GM19395 (cell line): ENCODE data around the gene HACD2.
A peak's percentile ranks its signal among the peaks of the same experiment; 100 is the strongest.
"Not testable (repeated sequence)": the region's sequence is repeated elsewhere in the genome, so short reads cannot be mapped to it uniquely, and the experiment has no call there.

Source experiments
- ATAC-seq: cut with Tn5 transposase; IDR thresholded peaks from one replicate; pipeline ENCODE4 v1.9.1; 2021; ENCODE audit warnings: mild to moderate bottlenecking, moderate library complexity; ENCODE audit not compliant: unreplicated experiment

The HACD2 gene

DNA sequence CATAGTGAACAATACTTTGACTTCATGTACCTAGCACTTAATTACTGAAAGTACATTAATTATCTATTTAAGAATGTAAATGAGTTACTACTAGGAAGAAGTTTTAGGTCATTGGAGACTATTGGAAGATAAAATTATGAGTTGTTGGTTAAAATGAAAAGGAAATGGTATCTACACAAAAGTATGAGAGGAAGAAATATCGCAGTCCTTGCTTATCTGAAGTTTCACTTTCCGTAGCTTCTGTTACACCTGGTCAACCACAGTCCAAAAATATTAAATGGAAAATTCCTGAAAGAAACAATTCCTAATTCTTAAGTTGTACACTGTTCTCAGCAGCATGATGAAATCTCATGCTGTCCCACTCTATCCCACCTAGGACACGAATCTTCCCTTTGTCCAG, 57.8 kb downstream of the HACD2 start:
- no peak for ATAC-seq

GRCh38 chr3:123526474-123526873, 58.4 kb downstream of the HACD2 start:
- no peak for ATAC-seq

DNA sequence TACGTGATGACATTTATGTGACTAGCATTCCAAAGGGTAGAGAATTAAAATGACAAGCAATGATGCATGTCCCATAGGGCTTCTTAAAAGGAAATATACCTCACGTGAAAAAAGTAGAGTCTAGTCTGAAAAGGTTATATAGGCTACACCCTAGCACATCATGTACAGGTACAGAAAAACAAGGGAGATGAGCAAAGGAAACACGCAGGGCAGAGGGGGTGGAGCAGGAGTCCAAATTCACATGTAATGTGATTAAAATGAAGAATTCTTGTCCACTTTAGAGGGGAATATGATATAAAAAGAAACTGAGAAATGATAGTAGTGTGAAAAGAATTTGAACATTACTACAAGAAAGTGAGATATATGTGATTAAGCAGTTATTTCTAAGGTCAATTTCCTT, 59.4 kb downstream of the HACD2 start:
- no peak for ATAC-seq

DNA sequence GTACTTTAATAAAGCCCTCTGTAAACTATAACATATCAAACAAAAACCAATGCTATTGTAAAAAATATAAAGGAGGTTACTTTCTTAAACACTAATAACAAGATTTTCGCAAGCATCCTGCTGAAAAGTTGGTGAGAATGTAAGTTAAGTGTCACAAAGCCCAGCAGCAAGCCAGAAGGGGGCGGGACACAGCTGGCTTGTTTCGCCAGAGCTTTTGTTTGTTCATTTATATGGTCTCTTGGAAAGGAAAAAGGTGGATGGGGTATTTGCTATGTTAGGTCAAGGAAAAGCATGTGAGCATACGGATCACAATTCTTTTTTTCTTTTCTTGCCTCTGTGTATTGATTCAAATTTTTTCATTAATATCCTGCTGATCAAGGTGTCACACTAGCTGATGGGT, 59.9 kb downstream of the HACD2 start:
- ATAC-seq = no peak

GRCh38 chr3:123523023-123523412, 61.8 kb downstream of the HACD2 start:
- ATAC-seq = peak; percentile 47

- no peak for ATAC-seq
Measured at GRCh38 chr3:123522320-123523022, 62.4 kb downstream of the HACD2 start.

DNA sequence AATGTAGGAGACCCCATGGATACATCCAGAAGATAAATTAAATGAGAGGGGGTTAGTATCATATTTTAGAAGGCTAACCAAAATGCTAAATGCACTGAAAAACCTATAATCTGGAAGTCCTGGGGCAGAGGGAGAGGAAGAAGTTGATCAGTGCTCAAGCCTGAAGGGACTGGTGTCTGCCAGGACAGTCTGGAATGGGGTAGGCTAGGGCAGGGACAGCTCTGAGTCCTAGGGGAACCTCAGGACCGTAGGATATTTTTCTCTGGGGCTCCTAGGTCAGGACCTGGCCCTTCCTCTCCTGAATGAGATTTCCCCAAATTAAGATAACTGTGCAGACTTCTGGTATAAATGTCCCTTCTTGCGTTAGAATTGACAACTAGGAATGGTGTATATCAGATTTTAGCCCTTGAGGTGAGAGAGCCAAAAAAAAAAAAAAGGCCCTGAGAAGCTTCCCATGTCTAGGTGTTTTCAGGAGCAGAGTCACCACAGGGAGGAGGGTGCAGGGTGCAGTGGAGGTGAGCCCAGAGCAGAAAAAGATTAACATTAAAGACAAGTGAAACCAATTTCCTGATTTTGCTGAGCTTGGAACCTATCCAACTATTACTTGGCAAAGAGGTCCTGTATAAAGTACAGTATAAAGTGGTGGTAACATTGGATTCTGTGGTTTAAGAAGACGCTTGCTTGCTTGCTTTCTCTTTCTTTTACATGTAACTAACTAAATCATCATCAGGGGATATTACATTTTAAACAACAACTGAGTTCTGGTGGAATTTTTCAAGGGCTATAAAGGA, 63.5 kb downstream of the HACD2 start:
- ATAC-seq = no peak

DNA sequence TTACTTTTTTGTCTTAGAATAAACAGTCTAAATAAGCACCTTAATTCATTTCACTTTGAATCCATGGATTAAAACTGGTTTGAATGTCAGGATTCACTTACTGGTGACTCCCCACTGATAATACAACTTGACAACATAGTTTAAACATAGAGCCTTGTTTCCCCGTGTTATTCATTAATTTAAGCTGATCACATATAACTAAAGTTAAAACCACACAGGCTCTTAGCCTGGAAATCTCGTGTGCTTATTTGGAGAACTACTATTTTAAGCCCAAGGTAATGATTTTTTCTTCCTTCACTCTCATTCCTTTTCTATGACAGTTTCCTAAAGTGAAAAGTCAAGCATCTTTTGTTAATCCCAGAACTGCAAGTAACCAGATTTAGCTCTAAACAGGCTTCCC, 64.2 kb downstream of the HACD2 start:
- no peak for ATAC-seq

GRCh38 chr3:123518892-123519485, 65.9 kb downstream of the HACD2 start:
- no peak for ATAC-seq

- no peak for ATAC-seq
Measured at GRCh38 chr3:123511726-123512125, 73.1 kb downstream of the HACD2 start.

DNA sequence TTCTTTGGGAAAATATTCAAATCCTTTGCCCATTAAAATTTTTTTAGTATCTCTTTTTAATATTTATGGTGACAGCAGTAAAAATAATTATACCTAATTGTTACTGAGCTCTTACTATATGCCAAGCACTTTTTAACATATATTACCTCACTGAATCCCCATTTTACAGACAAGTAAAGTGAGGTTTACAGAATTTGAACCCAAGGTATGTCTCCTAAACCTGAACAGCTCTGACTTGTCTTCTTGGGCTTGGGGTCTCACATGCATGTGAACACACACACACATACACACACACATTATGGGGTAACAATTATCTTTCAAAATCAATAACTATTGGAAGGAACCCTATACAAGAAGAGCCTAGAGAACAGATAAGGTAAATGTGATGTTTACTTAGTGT, 73.8 kb downstream of the HACD2 start:
- ATAC-seq = no peak

GRCh38 chr3:123508178-123508577, 76.7 kb downstream of the HACD2 start:
- no peak for ATAC-seq

GRCh38 chr3:123505820-123506219, 79.0 kb downstream of the HACD2 start:
- no peak for ATAC-seq

- no peak for ATAC-seq
Measured at GRCh38 chr3:123503203-123503602, 81.7 kb downstream of the HACD2 start.

DNA sequence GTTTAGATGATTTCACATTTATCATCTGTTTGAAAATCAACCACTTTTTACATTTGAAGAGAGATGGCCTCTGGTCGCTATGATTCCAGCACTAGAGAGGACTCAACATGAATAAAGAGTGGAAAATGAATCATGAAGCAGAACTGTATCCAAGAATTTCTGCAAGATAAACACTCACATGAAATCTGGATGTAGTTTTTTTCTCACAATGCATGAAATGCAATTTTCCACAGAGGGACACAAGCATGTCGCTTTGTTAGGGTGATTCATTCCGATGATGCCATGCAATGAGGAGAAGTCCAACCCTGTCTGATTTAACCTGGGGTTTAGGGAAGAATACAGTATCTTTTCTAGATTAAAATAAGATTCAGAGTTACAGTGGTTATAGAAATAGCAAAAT, 85.5 kb downstream of the HACD2 start:
- no peak for ATAC-seq

DNA sequence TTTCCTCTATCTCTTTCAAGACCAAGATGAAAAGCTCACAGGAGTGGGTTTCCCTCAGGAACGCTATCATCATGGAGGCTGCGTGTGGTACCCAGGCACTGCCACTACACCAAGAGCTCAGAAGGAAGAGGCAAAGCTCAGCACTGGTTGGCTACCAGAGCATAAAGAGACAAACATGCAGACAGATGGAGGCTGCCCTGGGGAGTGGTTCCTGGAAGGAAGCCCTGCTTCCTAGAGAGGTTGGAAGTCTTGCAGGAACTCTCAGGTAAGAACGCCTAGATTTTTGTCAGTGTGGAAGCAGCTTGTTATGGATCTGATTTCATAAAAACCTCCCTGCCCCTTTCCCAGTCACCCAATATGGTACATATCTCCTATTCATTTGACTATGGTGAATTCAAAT, 86.1 kb downstream of the HACD2 start:
- no peak for ATAC-seq

- no peak for ATAC-seq
Measured at GRCh38 chr3:123493912-123494311, 90.9 kb downstream of the HACD2 start.

- no peak for ATAC-seq
Measured at GRCh38 chr3:123491966-123492587, 92.8 kb downstream of the HACD2 start.

- ATAC-seq = no peak
Measured at GRCh38 chr3:123489400-123490004, 95.4 kb downstream of the HACD2 start.

DNA sequence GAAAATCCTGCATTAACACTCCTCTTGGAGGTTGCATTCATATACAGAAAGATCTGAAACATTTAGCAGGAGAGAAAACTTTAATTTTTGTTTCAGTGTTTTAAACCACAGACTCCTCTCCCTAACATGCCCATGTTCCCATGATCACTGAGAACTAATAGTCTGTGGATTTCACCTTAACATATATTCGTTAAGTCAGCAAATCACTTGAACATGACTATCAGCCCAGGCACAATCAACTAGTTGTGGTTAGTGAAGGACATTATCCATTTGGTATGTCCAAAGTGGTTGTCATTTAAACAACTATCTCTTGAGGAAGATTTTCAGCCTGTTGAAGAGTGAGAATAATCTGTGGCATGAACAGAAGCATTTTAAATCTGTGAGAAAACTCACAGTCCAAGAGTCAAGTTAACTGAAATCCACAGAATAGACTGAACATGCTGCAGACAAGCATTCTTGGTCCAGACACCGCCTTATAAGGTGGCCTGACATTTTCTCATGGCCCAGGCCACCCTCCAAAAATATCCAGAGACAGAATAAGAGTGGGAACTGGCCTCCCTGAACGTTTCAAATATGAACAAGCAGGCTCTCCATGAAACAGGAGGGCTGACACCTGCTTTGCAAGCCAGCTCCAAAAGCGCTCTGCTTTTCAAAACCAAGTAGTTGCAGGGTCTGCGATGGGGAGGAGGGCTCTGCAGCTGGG, 96.1 kb downstream of the HACD2 start:
- no peak for ATAC-seq

- ATAC-seq = not testable (repeated sequence)
Measured at GRCh38 chr3:123487063-123487462, 97.8 kb downstream of the HACD2 start.
